Sigmoid colon (tissue), 4 donors: ENCODE data around the gene HSPG2.

Experiments
- CTCF ChIP-seq, 4 experiments: fragments of 450-650 bp in 3 of 4; fragments of 200-600 bp in 1 of 4; IDR thresholded peaks; one replicate each; pipeline ENCODE4 v1.5.1; 2016 to 2019; ENCODE audit warnings: antibody characterized with exemption in 4 of 4, mild to moderate bottlenecking in 3 of 4, moderate library complexity in 2 of 4
- EP300 ChIP-seq, 4 donors: sonication (generic); formaldehyde crosslinking; IDR thresholded peaks; one replicate each; pipeline ENCODE4 v1.6.1; 2017; ENCODE audit warnings: antibody characterized with exemption in 4 of 4
- POLR2A ChIP-seq, 2 donors: fragments of 450-650 bp; IDR thresholded peaks; one replicate each; pipeline ENCODE4 v1.6.1; 2016; ENCODE audit warnings: antibody characterized with exemption in 2 of 2, mild to moderate bottlenecking in 2 of 2, moderate library complexity in 2 of 2
- POLR2AphosphoS5 ChIP-seq, 4 donors: sonication (generic); formaldehyde crosslinking; IDR thresholded peaks; one replicate each; pipeline ENCODE4 v1.6.1; 2017; ENCODE audit warnings: antibody characterized with exemption in 4 of 4

- TF ChIP-seq POLR2A (IDR thresholded peaks at IDR 0.05) (no peak), CTCF (IDR thresholded peaks at IDR 0.05) (no peak), POLR2AphosphoS5 (IDR thresholded peaks at IDR 0.05) (peak in 2 of 4 donors; percentile 30 to 40), EP300 (IDR thresholded peaks at IDR 0.05) (no peak)
These were observed 75.3 kb downstream of the HSPG2 start for GRCh38 chr1:21861602-21862429.
